Keratinocyte (primary cell): ENCODE measurements around the gene ULK4. TPM values are rescaled to one million over a fixed set of nuclear protein-coding genes. Genes with fewer than 3 reads are reported as not detected.

Source experiments
- DNase-seq: peaks from one replicate; pipeline ENCODE4 v3.0.0-alpha.2; 2011; ENCODE audit warnings: low read depth, missing footprints, low spot score
- FAIRE-seq: peaks from 2 replicates; lab custom pipeline; 2011; peaks lifted over from hg19 to GRCh38; lab: Jason Lieb, UNC
- H2AFZ ChIP-seq: 2 replicates; pipeline ENCODE4 v1.6.0; 2012; ENCODE audit warnings: low read length, control low read depth, inconsistent platforms; ENCODE audit not compliant: control insufficient read depth
- H3K27ac ChIP-seq: 2 replicates; pipeline ENCODE4 v1.5.1; 2011; ENCODE audit warnings: low read length; ENCODE audit not compliant: control insufficient read depth, insufficient read depth
- H3K27me3 ChIP-seq: 3 replicates; pipeline ENCODE4 v1.6.0; 2011; ENCODE audit warnings: low read length; ENCODE audit not compliant: control insufficient read depth, insufficient read depth; ENCODE audit errors: extremely low read depth
- H3K36me3 ChIP-seq, 2 experiments: 2 replicates in 1 of 2; 3 replicates in 1 of 2; pipeline ENCODE4 v1.5.1; 2011; ENCODE audit warnings: low read length in 2 of 2, mild to moderate bottlenecking in 1 of 2; ENCODE audit not compliant: control insufficient read depth in 2 of 2, insufficient read depth in 2 of 2; ENCODE audit errors: extremely low read depth in 1 of 2
- H3K4me1 ChIP-seq: 3 replicates; pipeline ENCODE4 v1.5.1; 2011; ENCODE audit warnings: low read length; ENCODE audit not compliant: control insufficient read depth, insufficient read depth; ENCODE audit errors: extremely low read depth
- H3K4me2 ChIP-seq: 3 replicates; pipeline ENCODE4 v1.6.0; 2011; ENCODE audit warnings: low read depth, low read length; ENCODE audit not compliant: control insufficient read depth, insufficient read depth; ENCODE audit errors: extremely low read depth
- H3K4me3 ChIP-seq, 3 experiments: fragments of 200-600 bp in 1 of 3; sonication (generic) in 1 of 3; 2 replicates in 2 of 3; 3 replicates in 1 of 3; pipeline ENCODE4 v1.5.1; 2011 to 2016; ENCODE audit warnings: low read length in 3 of 3, mild to moderate bottlenecking in 3 of 3, control low read depth in 2 of 3, inconsistent platforms in 1 of 3, low read depth in 1 of 3, mixed read lengths in 1 of 3, mixed run types in 1 of 3, moderate library complexity in 1 of 3; ENCODE audit not compliant: control insufficient read depth in 2 of 3, insufficient read depth in 2 of 3; ENCODE audit errors: extremely low read depth in 1 of 3
- H3K79me2 ChIP-seq: 2 replicates; pipeline ENCODE4 v1.6.0; 2012; ENCODE audit warnings: low read length; ENCODE audit not compliant: control insufficient read depth, insufficient read depth
- H3K9ac ChIP-seq: 3 replicates; pipeline ENCODE4 v1.6.0; 2011; ENCODE audit warnings: low read length; ENCODE audit not compliant: control insufficient read depth, insufficient read depth; ENCODE audit errors: extremely low read depth
- H3K9me1 ChIP-seq: 3 replicates; pipeline ENCODE4 v1.6.0; 2011; ENCODE audit warnings: low read length; ENCODE audit not compliant: control insufficient read depth, insufficient read depth; ENCODE audit errors: extremely low read depth
- H3K9me3 ChIP-seq: 2 replicates; pipeline ENCODE4 v1.5.1; 2012; ENCODE audit warnings: low read depth, low read length; ENCODE audit not compliant: control insufficient read depth
- H4K20me1 ChIP-seq: 3 replicates; pipeline ENCODE4 v1.6.0; 2011; ENCODE audit warnings: low read length; ENCODE audit not compliant: control insufficient read depth, insufficient read depth; ENCODE audit errors: extremely low read depth
- CTCF ChIP-seq, 3 experiments: IDR thresholded peaks in 1 of 3; conservative IDR thresholded peaks in 1 of 3; optimal IDR thresholded peaks in 1 of 3; 2 replicates in 2 of 3; 3 replicates in 1 of 3; pipeline versions ENCODE3 to v1.5.1; 2011; ENCODE audit warnings: low read length in 3 of 3, mild to moderate bottlenecking in 3 of 3, moderate library complexity in 2 of 3, control low read depth in 1 of 3, inconsistent platforms in 1 of 3; ENCODE audit not compliant: insufficient read depth in 2 of 3; ENCODE audit errors: extremely low read depth in 1 of 3
- EZH2 ChIP-seq: IDR thresholded peaks from one replicate; pipeline ENCODE4 v1.6.1; 2012; ENCODE audit warnings: inconsistent platforms, mild to moderate bottlenecking, low read length, moderate library complexity
- dilution Hi-C: fragments of 300-500 bp; cut with MboI; formaldehyde crosslinking; loops from one replicate; pipeline ENCODE4 v1.7.0; 2020; ENCODE audit warnings: low sequenced_read_pairs; ENCODE audit not compliant: extremely low pct_ligation_motif_present
- polyA plus RNA-seq, 5 experiments: library from polyadenylated mRNA; depleted of rRNA in 3 of 5; stranded (reverse) in 3 of 5; stranded (forward) in 1 of 5; unstranded in 1 of 5; fragments of >200 nt; gene quantifications; 1 replicate in 1 of 5; 2 replicates in 3 of 5; 3 replicates in 1 of 5; pipeline versions ENCODE4 v1.2.1 to v1.2.3, GENCODE V29; 2011 to 2012; ENCODE audit warnings: missing spikeins in 2 of 5, low read depth in 1 of 5, low replicate concordance in 1 of 5

ULK4 gene
- polyA plus RNA-seq, 1 donor (not counting 4 experiments of a cell fraction or from before 2014, with no cell fraction given), result 6.1 TPM

GRCh38 chr3:41419809-41420208, 542.1 kb downstream of the ULK4 start:
- no peaks in the 10 kb centered on the region for H3K4me1 ChIP-seq
- no peaks in the 10 kb centered on the region for H3K9me1 ChIP-seq
- H3K79me2 ChIP-seq, result no peaks in the 10 kb centered on the region
- no peaks in the 10 kb centered on the region for H3K27me3 ChIP-seq
- no peaks in the 10 kb centered on the region for H3K36me3 ChIP-seq
- DNase-seq (no peak), FAIRE-seq (no peak)
- no peak overlapping the region for H3K27ac ChIP-seq
- dilution Hi-C loops, result no loop called here
- no peak overlapping the region for H3K9ac ChIP-seq
- no peak overlapping the region for H2AFZ ChIP-seq
- no peak overlapping the region for H3K4me2 ChIP-seq
- no peak overlapping the region for H3K4me3 ChIP-seq
- no peaks in the 10 kb centered on the region for H3K9me3 ChIP-seq
- TF ChIP-seq EZH2, result no peak
- TF ChIP-seq CTCF (optimal IDR thresholded peaks at IDR 0.05 in 1 of 3, IDR thresholded peaks at IDR 0.05 in 1 of 3, conservative IDR thresholded peaks at IDR 0.05 in 1 of 3; ENCODE audit: extremely low read depth in 1 of 3, insufficient read depth in 2 of 3, low read length in 3 of 3), result no peak
- no peaks in the 10 kb centered on the region for H4K20me1 ChIP-seq

- no peaks in the 10 kb centered on the region for H3K27me3 ChIP-seq
- no peaks in the 10 kb centered on the region for H3K9me3 ChIP-seq
- DNase-seq (no peak), FAIRE-seq (no peak)
- no peaks in the 10 kb centered on the region for H3K36me3 ChIP-seq
- H3K79me2 ChIP-seq, result no peaks in the 10 kb centered on the region
- dilution Hi-C loops, result no loop called here
- no peak overlapping the region for H3K9ac ChIP-seq
- H2AFZ ChIP-seq, result no peak overlapping the region
- no peak overlapping the region for H3K4me2 ChIP-seq
- H3K27ac ChIP-seq, result no peak overlapping the region
- no peak overlapping the region for H3K4me3 ChIP-seq
- TF ChIP-seq EZH2 (no peak), CTCF (optimal IDR thresholded peaks at IDR 0.05 in 1 of 3, IDR thresholded peaks at IDR 0.05 in 1 of 3, conservative IDR thresholded peaks at IDR 0.05 in 1 of 3; ENCODE audit: extremely low read depth in 1 of 3, insufficient read depth in 2 of 3, low read length in 3 of 3) (no peak)
- no peaks in the 10 kb centered on the region for H4K20me1 ChIP-seq
- no peaks in the 10 kb centered on the region for H3K9me1 ChIP-seq
- no peaks in the 10 kb centered on the region for H3K4me1 ChIP-seq
Measured at GRCh38 chr3:41418961-41419691, 542.8 kb downstream of the ULK4 start.
